ENCODE results near the gene ANKRD34B. TPM values are rescaled to one million over a fixed set of nuclear protein-coding genes. Genes with fewer than 3 reads are reported as not detected.

ANKRD34B gene
- total and polyA plus RNA-seq, 12 donors, result 0.04 to 0.08 TPM; not detected in 10

DNA sequence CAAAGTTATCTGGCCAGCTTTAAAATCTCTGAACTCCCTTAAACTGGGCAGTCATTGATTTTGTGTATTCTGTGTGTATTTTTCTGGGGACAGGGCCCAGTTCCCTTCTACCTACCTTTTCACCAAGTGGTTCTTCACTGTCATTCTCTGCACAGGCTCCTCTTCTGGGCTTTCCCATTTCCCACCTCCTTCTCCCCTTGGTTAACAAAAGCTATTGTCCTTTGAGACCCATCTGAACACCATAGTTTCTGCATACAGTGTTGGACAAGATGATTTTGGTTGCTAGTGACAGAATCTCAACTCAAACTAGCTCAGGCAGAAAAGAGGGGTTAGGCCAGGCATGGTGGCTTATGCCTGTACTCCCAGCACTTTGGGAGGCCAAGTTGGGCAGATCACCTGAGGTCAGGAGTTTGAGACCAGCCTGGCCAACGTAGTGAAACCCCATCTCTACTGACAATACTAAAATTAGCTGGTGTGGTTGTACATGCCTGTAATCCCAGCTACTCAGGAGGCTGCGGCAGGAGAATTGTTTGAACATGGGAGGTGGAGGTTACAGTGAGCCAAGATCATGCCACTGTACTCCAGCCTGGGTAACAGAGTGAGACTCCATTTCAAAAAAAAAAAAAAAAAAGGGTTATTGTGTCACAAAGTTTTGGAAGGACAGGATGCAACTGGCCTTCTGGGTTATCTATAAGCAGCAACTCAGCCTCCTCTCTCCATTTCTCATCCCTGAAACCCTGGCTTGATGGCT, 31.0 kb upstream of the ANKRD34B start:
- WGBS, 4 donors, result 91 to 96% (median 95%) methylated on average over 2 of the region's 2 CpGs
- TF ChIP-seq, protein P1, sequence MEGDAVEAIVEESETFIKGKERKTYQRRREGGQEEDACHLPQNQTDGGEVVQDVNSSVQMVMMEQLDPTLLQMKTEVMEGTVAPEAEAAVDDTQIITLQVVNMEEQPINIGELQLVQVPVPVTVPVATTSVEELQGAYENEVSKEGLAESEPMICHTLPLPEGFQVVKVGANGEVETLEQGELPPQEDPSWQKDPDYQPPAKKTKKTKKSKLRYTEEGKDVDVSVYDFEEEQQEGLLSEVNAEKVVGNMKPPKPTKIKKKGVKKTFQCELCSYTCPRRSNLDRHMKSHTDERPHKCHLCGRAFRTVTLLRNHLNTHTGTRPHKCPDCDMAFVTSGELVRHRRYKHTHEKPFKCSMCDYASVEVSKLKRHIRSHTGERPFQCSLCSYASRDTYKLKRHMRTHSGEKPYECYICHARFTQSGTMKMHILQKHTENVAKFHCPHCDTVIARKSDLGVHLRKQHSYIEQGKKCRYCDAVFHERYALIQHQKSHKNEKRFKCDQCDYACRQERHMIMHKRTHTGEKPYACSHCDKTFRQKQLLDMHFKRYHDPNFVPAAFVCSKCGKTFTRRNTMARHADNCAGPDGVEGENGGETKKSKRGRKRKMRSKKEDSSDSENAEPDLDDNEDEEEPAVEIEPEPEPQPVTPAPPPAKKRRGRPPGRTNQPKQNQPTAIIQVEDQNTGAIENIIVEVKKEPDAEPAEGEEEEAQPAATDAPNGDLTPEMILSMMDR (IDR thresholded peaks at IDR 0.05), result no peak
- no peak for TF ChIP-seq POLR2A (IDR thresholded peaks at IDR 0.05)
- no peaks in the 10 kb centered on the region for H3K36me3 ChIP-seq (replicated peaks in 1 of 2)
- H3K27me3 ChIP-seq, result no peaks in the 10 kb centered on the region
- no peak overlapping the region for H3K27ac ChIP-seq
- no peaks in the 10 kb centered on the region for H3K4me1 ChIP-seq (replicated peaks in 1 of 2)
- H3K9me3 ChIP-seq (replicated peaks in 1 of 3), result no peaks in the 10 kb centered on the region
- no peak overlapping the region for H3K4me3 ChIP-seq
- no peak for DNase-seq
- intact Hi-C loops (cut with DNase I), result no loop called here

DNA sequence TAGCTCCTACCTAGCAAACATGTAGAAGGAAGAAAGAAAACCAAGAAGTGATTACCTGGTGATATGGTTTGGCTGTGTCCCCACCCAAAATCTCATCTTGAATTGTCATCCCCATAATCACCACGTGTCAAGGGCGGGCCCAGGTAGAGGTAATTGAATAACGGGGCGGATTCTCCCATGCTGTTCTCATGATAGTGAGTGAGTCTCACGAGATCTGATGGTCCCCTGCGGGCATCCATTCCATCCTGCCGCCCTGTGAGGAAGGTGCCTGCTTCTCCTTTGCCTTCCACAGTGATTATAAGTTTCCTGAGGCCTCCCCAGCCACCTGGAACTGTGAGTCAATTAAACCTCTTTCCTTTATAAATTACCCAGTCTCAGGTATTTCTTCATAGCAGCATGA, 27.4 kb upstream of the ANKRD34B start:
- WGBS, 4 donors, result 67 to 92% (median 75%) methylated on average over 7 of the region's 7 CpGs
- Histone ChIP-seq H3K4me3 (no peak overlapping the region), H3K9me3 (replicated peaks in 1 of 3) (no peaks in the 10 kb centered on the region), H3K27ac (no peak overlapping the region), H3K4me1 (replicated peaks in 1 of 2) (no peaks in the 10 kb centered on the region), H3K27me3 (no peaks in the 10 kb centered on the region), H3K36me3 (replicated peaks in 1 of 2) (no peaks in the 10 kb centered on the region)
- intact Hi-C loops (cut with DNase I), result no loop called here
- no peak for DNase-seq
- no peak for TF ChIP-seq POLR2A (IDR thresholded peaks at IDR 0.05)
- TF ChIP-seq, protein P1 (IDR thresholded peaks at IDR 0.05), result no peak

DNA sequence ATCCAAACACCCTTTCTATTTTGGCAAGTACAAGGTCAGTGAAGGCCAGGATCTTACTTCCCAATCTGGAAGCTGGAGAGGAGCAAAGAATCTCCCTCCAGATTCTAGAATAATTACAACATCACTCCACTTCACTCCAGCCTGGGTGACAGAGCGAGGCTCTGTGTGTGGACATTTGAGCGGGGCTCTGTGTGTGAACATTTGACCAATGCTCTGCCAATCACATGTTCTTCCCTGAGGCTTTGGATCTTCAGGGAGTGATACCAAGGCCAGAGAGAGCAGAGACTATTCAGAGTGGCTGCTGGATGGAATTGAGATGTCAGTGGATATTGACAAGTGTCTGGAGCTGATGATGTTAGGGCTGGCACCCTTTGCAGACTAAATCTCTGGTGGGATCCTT, 24.7 kb upstream of the ANKRD34B start:
- Histone ChIP-seq H3K36me3 (replicated peaks in 1 of 2) (no peaks in the 10 kb centered on the region), H3K9me3 (replicated peaks in 1 of 3) (no peaks in the 10 kb centered on the region), H3K4me3 (no peak overlapping the region), H3K27me3 (no peaks in the 10 kb centered on the region), H3K27ac (no peak overlapping the region), H3K4me1 (replicated peaks in 1 of 2) (no peaks in the 10 kb centered on the region)
- TF ChIP-seq, protein P1 (IDR thresholded peaks at IDR 0.05), result no peak
- no peak for TF ChIP-seq POLR2A (IDR thresholded peaks at IDR 0.05)
- no peak for DNase-seq
- WGBS, 4 donors, result 79 to 96% (median 94%) methylated on average over 2 of the region's 2 CpGs
- intact Hi-C loops (cut with DNase I), result no loop called here

DNA sequence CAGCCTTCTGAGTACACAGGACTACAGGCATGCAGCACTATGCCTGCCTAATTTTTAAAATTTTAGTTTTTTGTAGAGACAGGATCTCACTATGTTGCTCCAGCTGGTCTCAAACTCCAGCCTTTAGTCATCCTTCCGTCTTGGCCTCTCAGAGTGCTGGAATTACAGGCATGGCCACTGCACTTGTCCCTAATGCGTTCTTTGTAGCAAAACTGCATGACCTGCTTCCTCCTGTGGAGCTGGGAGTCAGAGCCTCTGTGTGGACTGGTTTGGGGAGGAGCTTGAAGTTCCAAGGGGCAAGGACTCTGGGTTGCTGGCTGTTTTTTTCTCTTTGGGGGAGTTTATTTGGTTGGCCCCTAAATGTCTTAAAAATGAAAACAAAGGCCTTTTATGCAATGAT, 22.7 kb upstream of the ANKRD34B start:
- H3K4me1 ChIP-seq (replicated peaks in 1 of 2), result no peaks in the 10 kb centered on the region
- H3K27me3 ChIP-seq, result no peaks in the 10 kb centered on the region
- DNase-seq, result no peak
- no peaks in the 10 kb centered on the region for H3K36me3 ChIP-seq (replicated peaks in 1 of 2)
- H3K27ac ChIP-seq, result no peak overlapping the region
- no peaks in the 10 kb centered on the region for H3K9me3 ChIP-seq (replicated peaks in 1 of 3)
- H3K4me3 ChIP-seq, result no peak overlapping the region
- intact Hi-C loops (cut with DNase I), result no loop called here
- WGBS, 4 donors, result 75 to 89% (median 84%) methylated on average over 2 of the region's 2 CpGs
- no peak for TF ChIP-seq POLR2A (IDR thresholded peaks at IDR 0.05)
- TF ChIP-seq, protein P1 (IDR thresholded peaks at IDR 0.05), result no peak

All from adrenal gland (tissue), 12 donors.